ENCODE results near the gene COA5. TPM values are rescaled to one million over a fixed set of nuclear protein-coding genes. Genes with fewer than 3 reads are reported as not detected.
"Not testable (repeated sequence)": the region's sequence is repeated elsewhere in the genome, so short reads cannot be mapped to it uniquely, and the experiment has no call there.

COA5 gene
- total RNA-seq, 1 donor: 17.4 TPM

- TF ChIP-seq, protein P1, sequence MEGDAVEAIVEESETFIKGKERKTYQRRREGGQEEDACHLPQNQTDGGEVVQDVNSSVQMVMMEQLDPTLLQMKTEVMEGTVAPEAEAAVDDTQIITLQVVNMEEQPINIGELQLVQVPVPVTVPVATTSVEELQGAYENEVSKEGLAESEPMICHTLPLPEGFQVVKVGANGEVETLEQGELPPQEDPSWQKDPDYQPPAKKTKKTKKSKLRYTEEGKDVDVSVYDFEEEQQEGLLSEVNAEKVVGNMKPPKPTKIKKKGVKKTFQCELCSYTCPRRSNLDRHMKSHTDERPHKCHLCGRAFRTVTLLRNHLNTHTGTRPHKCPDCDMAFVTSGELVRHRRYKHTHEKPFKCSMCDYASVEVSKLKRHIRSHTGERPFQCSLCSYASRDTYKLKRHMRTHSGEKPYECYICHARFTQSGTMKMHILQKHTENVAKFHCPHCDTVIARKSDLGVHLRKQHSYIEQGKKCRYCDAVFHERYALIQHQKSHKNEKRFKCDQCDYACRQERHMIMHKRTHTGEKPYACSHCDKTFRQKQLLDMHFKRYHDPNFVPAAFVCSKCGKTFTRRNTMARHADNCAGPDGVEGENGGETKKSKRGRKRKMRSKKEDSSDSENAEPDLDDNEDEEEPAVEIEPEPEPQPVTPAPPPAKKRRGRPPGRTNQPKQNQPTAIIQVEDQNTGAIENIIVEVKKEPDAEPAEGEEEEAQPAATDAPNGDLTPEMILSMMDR (IDR thresholded peaks at IDR 0.05; ENCODE audit: extremely low read depth, low read depth, low read length): no peak
- peaks cover 17% of the 10 kb centered on the region for H3K36me3 ChIP-seq (ENCODE audit: insufficient read depth, low read length)
- H4K20me1 ChIP-seq (ENCODE audit: insufficient read depth, low read length): peaks cover 2% of the 10 kb centered on the region
- DNase-seq (ENCODE audit: insufficient read length, low spot score, missing footprints): no peak
- H3K9me3 ChIP-seq (ENCODE audit: low read depth, low read length): no peaks in the 10 kb centered on the region
- H2AFZ ChIP-seq (ENCODE audit: low read length): no peak overlapping the region
- H3K4me1 ChIP-seq (ENCODE audit: insufficient read depth, low read length): peaks cover 6% of the 10 kb centered on the region
- H3K4me3 ChIP-seq (ENCODE audit: insufficient read depth, low read length): no peak overlapping the region
- no peaks in the 10 kb centered on the region for H3K27me3 ChIP-seq (ENCODE audit: insufficient read depth, low read length)
- H3K79me2 ChIP-seq (ENCODE audit: insufficient read depth, low read length): peaks cover 4% of the 10 kb centered on the region
- H3K27ac ChIP-seq (ENCODE audit: low read depth, low read length): peak overlapping the region; percentile 33
- H3K4me2 ChIP-seq (ENCODE audit: insufficient read depth, low read length): no peak overlapping the region
Measured at GRCh38 chr2:98598781-98599428, 9.4 kb downstream of the COA5 start.

- not testable (repeated sequence) for H4K20me1 ChIP-seq (ENCODE audit: insufficient read depth, low read length); H3K4me1 ChIP-seq (ENCODE audit: insufficient read depth, low read length); H3K27me3 ChIP-seq (ENCODE audit: insufficient read depth, low read length); DNase-seq (ENCODE audit: insufficient read length, low spot score, missing footprints); H3K4me2 ChIP-seq (ENCODE audit: insufficient read depth, low read length); H3K79me2 ChIP-seq (ENCODE audit: insufficient read depth, low read length); H3K4me3 ChIP-seq (ENCODE audit: insufficient read depth, low read length); H3K27ac ChIP-seq (ENCODE audit: low read depth, low read length); H3K36me3 ChIP-seq (ENCODE audit: insufficient read depth, low read length); H2AFZ ChIP-seq (ENCODE audit: low read length); H3K9me3 ChIP-seq (ENCODE audit: low read depth, low read length)
Measured at GRCh38 chr2:98594665-98595064, 13.6 kb downstream of the COA5 start.

- Histone ChIP-seq H3K27ac (ENCODE audit: low read depth, low read length) (no peak overlapping the region), H3K4me1 (ENCODE audit: insufficient read depth, low read length) (no peaks in the 10 kb centered on the region), H4K20me1 (ENCODE audit: insufficient read depth, low read length) (no peaks in the 10 kb centered on the region), H3K4me3 (ENCODE audit: insufficient read depth, low read length) (no peak overlapping the region), H3K4me2 (ENCODE audit: insufficient read depth, low read length) (no peak overlapping the region), H3K9me3 (ENCODE audit: low read depth, low read length) (no peaks in the 10 kb centered on the region), H3K79me2 (ENCODE audit: insufficient read depth, low read length) (no peaks in the 10 kb centered on the region), H3K36me3 (ENCODE audit: insufficient read depth, low read length) (no peaks in the 10 kb centered on the region), H2AFZ (ENCODE audit: low read length) (no peak overlapping the region), H3K27me3 (ENCODE audit: insufficient read depth, low read length) (no peaks in the 10 kb centered on the region)
- DNase-seq (ENCODE audit: insufficient read length, low spot score, missing footprints): no peak
- TF ChIP-seq, protein P1 (IDR thresholded peaks at IDR 0.05; ENCODE audit: extremely low read depth, low read depth, low read length): no peak
Measured at GRCh38 chr2:98592565-98592964, 15.7 kb downstream of the COA5 start.

DNA sequence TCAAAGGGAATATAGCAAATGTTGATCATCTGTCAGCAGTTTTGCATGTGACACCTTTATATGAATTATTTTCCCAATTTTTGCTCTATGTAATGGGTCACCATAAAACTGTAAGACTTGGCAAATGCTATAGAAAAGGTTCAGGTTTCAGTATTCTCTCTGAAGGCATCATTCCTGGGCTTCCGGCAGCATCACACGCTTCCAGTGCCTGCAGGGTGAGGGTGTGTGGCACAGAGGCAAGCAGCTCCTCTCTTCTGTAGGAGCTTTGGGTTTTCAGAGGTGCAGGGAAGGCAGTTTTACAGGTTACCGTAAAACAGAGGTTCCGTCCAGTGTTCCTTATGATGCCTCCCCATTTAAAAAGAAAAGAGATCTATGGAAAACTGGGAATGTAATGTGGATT, 18.8 kb downstream of the COA5 start:
- Histone ChIP-seq H3K27me3 (ENCODE audit: insufficient read depth, low read length) (no peaks in the 10 kb centered on the region), H2AFZ (ENCODE audit: low read length) (no peak overlapping the region), H3K4me2 (ENCODE audit: insufficient read depth, low read length) (no peak overlapping the region), H3K36me3 (ENCODE audit: insufficient read depth, low read length) (no peaks in the 10 kb centered on the region), H4K20me1 (ENCODE audit: insufficient read depth, low read length) (no peaks in the 10 kb centered on the region), H3K79me2 (ENCODE audit: insufficient read depth, low read length) (no peaks in the 10 kb centered on the region), H3K9me3 (ENCODE audit: low read depth, low read length) (no peaks in the 10 kb centered on the region), H3K27ac (ENCODE audit: low read depth, low read length) (no peak overlapping the region), H3K4me3 (ENCODE audit: insufficient read depth, low read length) (no peak overlapping the region), H3K4me1 (ENCODE audit: insufficient read depth, low read length) (no peaks in the 10 kb centered on the region)
- DNase-seq (ENCODE audit: insufficient read length, low spot score, missing footprints): peak; percentile 35
- TF ChIP-seq, protein P1 (IDR thresholded peaks at IDR 0.05; ENCODE audit: extremely low read depth, low read depth, low read length): no peak

Data from osteoblast (primary cell).